HFF-Myc (cell line): ENCODE results near the gene DIP2C.
A peak's percentile ranks its signal among the peaks of the same experiment; 100 is the strongest.

Source experiments
- DNase-seq: peaks from one replicate; pipeline ENCODE4 v3.0.0-alpha.2; 2011; ENCODE audit warnings: low read depth; ENCODE audit errors: extremely low read depth
- H3K4me3 ChIP-seq: replicated peaks from 2 replicates; pipeline ENCODE4 v1.5.1; 2011; ENCODE audit warnings: low read depth, mild to moderate bottlenecking, control low read depth, low read length
- CTCF ChIP-seq: IDR thresholded peaks from 2 replicates; pipeline ENCODE4 v1.5.1; 2012; ENCODE audit warnings: mild to moderate bottlenecking, low read depth, low read length, control low read depth; ENCODE audit errors: missing control alignments

The DIP2C gene

GRCh38 chr10:727162-727790 is 37.8 kb upstream of the DIP2C start:
- no peak for TF ChIP-seq CTCF
- no peak for DNase-seq
- H3K4me3 ChIP-seq: no peak overlapping the region

GRCh38 chr10:725786-726185 is 36.3 kb upstream of the DIP2C start:
- peak; percentile 2 for DNase-seq
- no peak overlapping the region for H3K4me3 ChIP-seq
- no peak for TF ChIP-seq CTCF

GRCh38 chr10:725302-725701 is 35.8 kb upstream of the DIP2C start:
- DNase-seq: no peak
- no peak overlapping the region for H3K4me3 ChIP-seq
- no peak for TF ChIP-seq CTCF

GRCh38 chr10:723973-724372 is 34.5 kb upstream of the DIP2C start:
- DNase-seq: no peak
- no peak overlapping the region for H3K4me3 ChIP-seq
- TF ChIP-seq CTCF: no peak

- no peak for DNase-seq
- H3K4me3 ChIP-seq: no peak overlapping the region
- TF ChIP-seq CTCF: no peak
These were observed 33.0 kb upstream of the DIP2C start for GRCh38 chr10:722281-723060.

- no peak for DNase-seq
These were observed 28.8 kb upstream of the DIP2C start for GRCh38 chr10:718143-718700.

More at GRCh38 chr10:718143-718700, 28.8 kb upstream of the DIP2C start:
- TF ChIP-seq CTCF: no peak
- no peak overlapping the region for H3K4me3 ChIP-seq
